Subcutaneous adipose tissue (tissue), 4 donors: ENCODE results near the gene MYO1B. TPM values are rescaled to one million over a fixed set of nuclear protein-coding genes. Genes with fewer than 3 reads are reported as not detected.

Experiments used
- total RNA-seq, 4 donors: library from RNA; depleted of rRNA; stranded (reverse); fragments of >200 nt; gene quantifications; one replicate each; pipeline ENCODE4 v1.1.0, GENCODE V29; 2016
- TF ChIP-seq, protein P1 (sequence below): fragments of 450-650 bp; IDR thresholded peaks from one replicate; pipeline ENCODE4 v1.5.1; 2016; ENCODE audit warnings: low read depth, mild to moderate bottlenecking, control low read depth, antibody characterized with exemption, moderate library complexity

MYO1B gene
- total RNA-seq, 4 donors from 2014 or later: 34.3 to 102 (median 59.3) TPM

DNA sequence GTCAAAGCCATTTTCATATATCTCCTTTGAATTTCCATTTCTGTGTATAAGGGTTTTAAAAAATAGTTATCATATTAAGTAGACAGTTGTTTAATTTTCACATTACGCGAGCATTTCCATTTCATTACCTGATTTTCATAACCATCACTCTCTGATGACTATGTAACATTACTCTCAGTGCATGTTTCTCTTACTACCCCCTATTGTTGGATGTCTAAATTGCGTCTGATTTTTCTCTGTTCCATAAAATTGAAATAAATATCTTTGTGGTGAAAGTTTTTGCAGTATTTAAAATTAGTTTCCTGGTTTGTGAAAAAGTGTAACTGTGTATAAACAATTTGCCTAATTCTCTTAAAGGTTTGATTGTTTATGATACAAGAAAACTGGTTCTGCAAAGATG, 123.8 kb downstream of the MYO1B start:
- TF ChIP-seq, protein P1, sequence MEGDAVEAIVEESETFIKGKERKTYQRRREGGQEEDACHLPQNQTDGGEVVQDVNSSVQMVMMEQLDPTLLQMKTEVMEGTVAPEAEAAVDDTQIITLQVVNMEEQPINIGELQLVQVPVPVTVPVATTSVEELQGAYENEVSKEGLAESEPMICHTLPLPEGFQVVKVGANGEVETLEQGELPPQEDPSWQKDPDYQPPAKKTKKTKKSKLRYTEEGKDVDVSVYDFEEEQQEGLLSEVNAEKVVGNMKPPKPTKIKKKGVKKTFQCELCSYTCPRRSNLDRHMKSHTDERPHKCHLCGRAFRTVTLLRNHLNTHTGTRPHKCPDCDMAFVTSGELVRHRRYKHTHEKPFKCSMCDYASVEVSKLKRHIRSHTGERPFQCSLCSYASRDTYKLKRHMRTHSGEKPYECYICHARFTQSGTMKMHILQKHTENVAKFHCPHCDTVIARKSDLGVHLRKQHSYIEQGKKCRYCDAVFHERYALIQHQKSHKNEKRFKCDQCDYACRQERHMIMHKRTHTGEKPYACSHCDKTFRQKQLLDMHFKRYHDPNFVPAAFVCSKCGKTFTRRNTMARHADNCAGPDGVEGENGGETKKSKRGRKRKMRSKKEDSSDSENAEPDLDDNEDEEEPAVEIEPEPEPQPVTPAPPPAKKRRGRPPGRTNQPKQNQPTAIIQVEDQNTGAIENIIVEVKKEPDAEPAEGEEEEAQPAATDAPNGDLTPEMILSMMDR: no peak

DNA sequence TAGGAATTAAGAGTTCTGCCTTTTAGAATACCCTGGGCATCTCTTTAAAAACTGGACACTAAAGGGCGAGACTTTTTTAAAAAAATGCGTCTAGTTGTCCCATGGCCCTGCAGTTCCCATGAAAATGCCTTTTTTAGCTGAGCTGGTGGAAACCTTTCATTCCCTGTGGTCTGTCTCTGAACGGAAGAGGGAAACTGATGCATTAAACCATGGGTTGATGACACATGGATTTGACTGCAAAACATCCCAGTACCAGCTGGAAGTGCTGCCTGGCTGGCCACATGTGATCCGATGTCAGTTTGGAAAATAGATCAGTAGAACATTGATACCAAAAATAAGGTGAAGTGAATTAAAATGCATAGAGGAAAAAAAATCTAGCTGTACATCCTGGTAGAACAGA, 129.2 kb downstream of the MYO1B start:
- TF ChIP-seq, protein P1: no peak

DNA sequence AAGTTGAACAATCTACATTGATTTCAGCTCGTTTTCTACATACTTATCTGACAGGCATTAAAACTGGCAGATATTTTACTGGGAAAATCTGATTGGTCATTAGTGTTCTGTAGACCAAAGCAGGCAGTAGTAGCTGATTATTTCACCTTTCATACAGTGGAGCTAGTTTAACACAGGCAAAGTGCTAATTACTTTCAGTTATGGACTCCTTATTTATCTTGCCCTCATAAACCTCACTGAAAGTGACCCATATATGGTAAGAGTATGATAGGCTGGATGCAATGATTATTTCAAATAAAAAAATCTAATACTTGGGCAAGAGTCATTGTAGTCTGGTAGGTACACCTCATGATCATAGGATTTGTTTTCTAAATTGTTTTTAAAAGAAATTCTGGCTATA, 129.7 kb downstream of the MYO1B start:
- TF ChIP-seq, protein P1: no peak

DNA sequence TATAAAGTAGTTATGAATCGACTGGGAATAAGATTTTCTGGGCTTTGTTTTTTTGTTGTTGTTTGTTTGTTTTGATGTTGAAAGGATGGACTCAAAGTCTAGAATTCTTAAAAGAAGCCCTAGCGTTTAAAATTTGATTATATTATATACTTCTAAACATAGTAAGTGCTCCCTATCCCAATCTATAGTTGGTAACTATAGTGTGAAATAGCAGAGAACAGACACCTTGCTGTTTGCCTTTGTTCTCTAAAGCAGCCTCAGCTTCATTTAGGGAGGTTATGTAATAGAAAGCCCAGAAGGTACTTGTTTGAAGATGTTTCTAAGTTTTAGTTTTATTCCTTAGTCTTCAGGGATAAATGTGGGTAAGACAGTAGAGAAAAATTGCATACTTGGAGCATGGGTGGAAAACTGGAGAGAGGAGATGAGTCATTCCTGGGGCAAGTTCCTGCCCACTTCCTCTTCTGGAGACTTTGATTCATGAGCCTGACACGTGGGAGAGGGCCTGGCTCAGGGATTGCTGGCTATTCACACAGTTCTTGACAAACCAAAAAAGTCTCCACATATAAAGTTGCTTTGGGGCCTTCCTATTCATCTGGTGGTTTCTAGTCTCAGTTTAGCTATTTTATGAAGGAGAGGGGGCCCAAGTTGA, 131.9 kb downstream of the MYO1B start:
- TF ChIP-seq, protein P1: no peak

DNA sequence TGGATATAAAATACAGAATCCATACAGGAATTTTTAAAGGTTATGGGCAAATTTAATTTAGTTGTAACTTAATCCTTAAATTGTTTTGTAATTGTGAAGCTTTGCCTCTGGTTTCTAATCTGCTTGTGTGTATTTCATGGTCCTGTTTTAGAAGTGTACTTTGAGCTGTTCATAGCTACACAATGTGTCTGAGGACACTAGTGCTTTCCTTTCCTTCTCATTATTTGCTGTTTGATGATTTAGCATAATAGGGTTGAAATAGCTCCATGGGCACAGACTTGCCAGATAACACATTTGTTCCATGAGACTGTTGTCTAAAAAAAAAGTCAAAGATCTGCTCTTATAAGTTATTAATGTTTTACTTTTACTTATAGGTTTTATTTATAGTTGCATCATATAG, 134.2 kb downstream of the MYO1B start:
- TF ChIP-seq, protein P1: no peak

DNA sequence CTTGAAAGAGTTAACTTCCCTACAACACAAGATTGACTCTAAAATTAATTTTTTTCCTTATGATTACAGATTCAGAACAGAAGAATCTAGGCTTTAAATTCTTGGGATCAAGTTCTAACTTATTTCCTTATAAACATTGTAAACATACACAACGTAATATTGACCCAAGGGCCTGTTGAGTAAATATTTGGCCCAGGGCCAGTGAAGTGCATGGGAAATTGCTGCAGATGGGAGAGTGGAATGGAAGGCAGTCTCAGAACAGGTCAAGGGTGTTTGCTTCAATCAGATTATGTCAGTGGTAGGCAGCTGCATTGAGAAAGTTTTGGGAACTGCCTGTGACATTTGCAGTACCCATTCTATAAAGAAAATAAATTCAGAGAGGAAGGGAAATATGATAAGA, 137.6 kb downstream of the MYO1B start:
- TF ChIP-seq, protein P1: no peak

DNA sequence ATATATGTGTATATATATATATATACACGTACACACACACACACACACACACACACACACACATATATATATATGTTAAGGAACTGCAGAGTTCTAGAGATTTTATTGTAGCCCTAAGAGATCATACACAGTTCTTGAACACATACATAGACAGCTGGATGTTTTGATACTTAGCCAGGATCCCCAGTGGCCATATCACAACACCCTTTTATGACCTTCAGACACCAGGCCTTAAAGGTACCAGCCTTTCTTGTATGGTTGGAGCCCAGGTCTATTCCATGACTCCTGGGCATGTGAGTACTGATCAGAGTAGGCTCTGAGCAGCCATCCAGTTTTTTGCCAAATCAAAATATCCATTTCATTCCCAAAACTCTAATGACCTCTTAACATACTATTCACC, 138.3 kb downstream of the MYO1B start:
- TF ChIP-seq, protein P1: no peak
